Measurements from ENCODE around the gene RXRB. TPM values are rescaled to one million over a fixed set of nuclear protein-coding genes. Genes with fewer than 3 reads are reported as not detected.

Gene RXRB
- polyA plus RNA-seq, 1 of the 3 experiments (the other 2 are of a cell fraction) = 45.8 TPM

DNA sequence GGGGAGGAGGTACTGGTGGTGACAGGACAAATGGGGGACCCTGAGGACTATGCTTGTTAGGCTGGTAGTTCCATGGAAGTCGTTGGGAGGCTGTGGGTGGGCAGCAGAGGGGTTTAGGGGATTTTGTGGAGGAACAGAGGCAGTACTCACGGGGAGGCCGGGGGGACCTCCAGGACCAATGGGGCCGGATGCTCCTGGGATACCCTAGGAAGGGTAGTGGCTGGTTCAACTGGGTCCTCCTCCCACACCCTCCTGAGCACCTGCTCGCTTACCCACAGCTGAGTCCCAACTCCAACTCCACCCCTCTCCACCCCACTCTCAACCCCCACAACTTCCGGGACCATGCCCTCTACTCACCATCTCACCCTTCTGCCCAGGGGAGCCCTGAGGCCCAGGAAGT is 34.1 kb downstream of the RXRB start:
- Histone ChIP-seq H3F3A (replicated peaks; ENCODE audit: insufficient read depth) (no peaks in the 10 kb centered on the region), H3K4me3 (ENCODE audit: low read depth in 2 of 2, low read length in 1 of 2) (no peak overlapping the region), H3K79me2 (ENCODE audit: insufficient read depth) (no peaks in the 10 kb centered on the region), H4K20me1 (ENCODE audit: insufficient read depth) (no peaks in the 10 kb centered on the region), H2AFZ (ENCODE audit: low read depth) (no peak overlapping the region), H3K36me3 (replicated peaks in 1 of 2; ENCODE audit: control insufficient read depth in 1 of 2, insufficient read depth in 2 of 2, low read length in 1 of 2) (no peaks in the 10 kb centered on the region), H3K27me3 (ENCODE audit: insufficient read depth) (no peaks in the 10 kb centered on the region), H3K9me2 (no peaks in the 10 kb centered on the region), H3K4me2 (no peak overlapping the region), H3K9me3 (no peaks in the 10 kb centered on the region), H3K4me1 (ENCODE audit: control insufficient read depth in 1 of 2, insufficient read depth in 2 of 2, low read depth in 1 of 2, low read length in 1 of 2) (peaks cover 0 to 7% of the 10 kb centered on the region in 2 experiments; a peak in 1 of 4 replicates), H3K9ac (no peak overlapping the region), H3K27ac (ENCODE audit: low read depth in 2 of 2, low read length in 1 of 2) (no peak overlapping the region)
- TF ChIP-seq RXRA (IDR thresholded peaks at IDR 0.05; ENCODE audit: borderline replicate concordance, low read depth) (no peak), EZH2phosphoT487 (IDR thresholded peaks at IDR 0.05; ENCODE audit: borderline replicate concordance, low read depth) (no peak), EP300 (IDR thresholded peaks at IDR 0.05; ENCODE audit: borderline replicate concordance in 1 of 2, low read depth in 1 of 2, low read length in 1 of 2) (no peak), POLR2AphosphoS5 (IDR thresholded peaks at IDR 0.05; ENCODE audit: low read depth, low read length) (no peak), TCF12 (IDR thresholded peaks at IDR 0.05) (no peak), TEAD4 (IDR thresholded peaks at IDR 0.05; ENCODE audit: borderline replicate concordance, insufficient read depth) (no peak)
- TF ChIP-seq, protein P1, sequence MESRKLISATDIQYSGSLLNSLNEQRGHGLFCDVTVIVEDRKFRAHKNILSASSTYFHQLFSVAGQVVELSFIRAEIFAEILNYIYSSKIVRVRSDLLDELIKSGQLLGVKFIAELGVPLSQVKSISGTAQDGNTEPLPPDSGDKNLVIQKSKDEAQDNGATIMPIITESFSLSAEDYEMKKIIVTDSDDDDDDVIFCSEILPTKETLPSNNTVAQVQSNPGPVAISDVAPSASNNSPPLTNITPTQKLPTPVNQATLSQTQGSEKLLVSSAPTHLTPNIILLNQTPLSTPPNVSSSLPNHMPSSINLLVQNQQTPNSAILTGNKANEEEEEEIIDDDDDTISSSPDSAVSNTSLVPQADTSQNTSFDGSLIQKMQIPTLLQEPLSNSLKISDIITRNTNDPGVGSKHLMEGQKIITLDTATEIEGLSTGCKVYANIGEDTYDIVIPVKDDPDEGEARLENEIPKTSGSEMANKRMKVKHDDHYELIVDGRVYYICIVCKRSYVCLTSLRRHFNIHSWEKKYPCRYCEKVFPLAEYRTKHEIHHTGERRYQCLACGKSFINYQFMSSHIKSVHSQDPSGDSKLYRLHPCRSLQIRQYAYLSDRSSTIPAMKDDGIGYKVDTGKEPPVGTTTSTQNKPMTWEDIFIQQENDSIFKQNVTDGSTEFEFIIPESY (IDR thresholded peaks at IDR 0.05; ENCODE audit: borderline replicate concordance, low read depth) = no peak
- TF ChIP-seq, protein P2, sequence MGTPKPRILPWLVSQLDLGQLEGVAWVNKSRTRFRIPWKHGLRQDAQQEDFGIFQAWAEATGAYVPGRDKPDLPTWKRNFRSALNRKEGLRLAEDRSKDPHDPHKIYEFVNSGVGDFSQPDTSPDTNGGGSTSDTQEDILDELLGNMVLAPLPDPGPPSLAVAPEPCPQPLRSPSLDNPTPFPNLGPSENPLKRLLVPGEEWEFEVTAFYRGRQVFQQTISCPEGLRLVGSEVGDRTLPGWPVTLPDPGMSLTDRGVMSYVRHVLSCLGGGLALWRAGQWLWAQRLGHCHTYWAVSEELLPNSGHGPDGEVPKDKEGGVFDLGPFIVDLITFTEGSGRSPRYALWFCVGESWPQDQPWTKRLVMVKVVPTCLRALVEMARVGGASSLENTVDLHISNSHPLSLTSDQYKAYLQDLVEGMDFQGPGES (IDR thresholded peaks at IDR 0.05; ENCODE audit: low read depth, low read length) = no peak
- DNase-seq = no peak
- 44% methylated on average over 2 of the region's 6 CpGs for WGBS (ENCODE audit: low lambda C conversion rate)
- POLR2A ChIA-PET = no interaction called here
- CTCF ChIA-PET = no interaction called here

DNA sequence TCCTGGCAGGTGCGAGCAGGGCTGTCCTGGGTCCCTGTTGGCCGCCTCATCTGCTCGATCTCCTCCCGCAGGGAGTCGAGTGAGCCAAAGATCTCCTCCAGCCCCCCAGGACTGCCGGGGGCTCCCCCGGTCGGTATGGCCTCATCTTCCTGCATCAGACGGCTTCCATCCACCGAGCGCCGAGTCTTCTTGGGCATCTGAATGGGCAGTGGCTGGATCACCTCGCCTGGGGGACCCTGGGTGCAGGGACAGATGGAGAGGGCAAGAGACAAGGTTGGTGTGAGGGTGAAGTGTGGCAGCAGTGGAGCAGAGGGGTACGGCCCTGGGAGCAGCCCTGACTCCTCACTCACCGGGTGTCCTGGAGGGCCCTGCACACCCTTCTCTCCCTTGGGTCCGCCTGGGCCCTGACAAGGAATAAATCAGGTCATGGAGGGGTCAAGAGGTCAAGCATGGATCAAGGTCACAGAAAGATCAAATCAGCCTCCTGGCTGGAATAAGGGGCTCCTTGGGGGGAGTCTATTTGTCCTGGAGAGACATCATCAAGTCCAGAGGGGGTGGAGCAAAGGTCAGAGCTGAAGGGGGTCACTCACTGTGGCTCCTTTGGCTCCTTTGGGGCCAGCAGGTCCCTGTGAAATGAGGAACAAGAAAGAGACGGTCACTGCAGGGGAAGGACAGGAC is 34.7 kb downstream of the RXRB start:
- TF ChIP-seq YY1 (IDR thresholded peaks at IDR 0.05; ENCODE audit: low read depth) (no peak), FOXM1 (IDR thresholded peaks at IDR 0.05; ENCODE audit: low read depth) (no peak), NRF1 (IDR thresholded peaks at IDR 0.05; ENCODE audit: low read depth, low read length) (no peak), FOXJ3 (CRISPR knock-in tag; IDR thresholded peaks at IDR 0.05) (no peak), TAF1 (IDR thresholded peaks at IDR 0.05; ENCODE audit: borderline replicate concordance, low read depth, low read length) (no peak), RCOR1 (IDR thresholded peaks at IDR 0.05; ENCODE audit: low read length) (no peak), MEF2A (IDR thresholded peaks at IDR 0.05; ENCODE audit: borderline replicate concordance, low read depth) (no peak), MXI1 (IDR thresholded peaks at IDR 0.05; ENCODE audit: low read depth, low read length) (no peak), ELF1 (IDR thresholded peaks at IDR 0.05) (no peak), RXRA (IDR thresholded peaks at IDR 0.05; ENCODE audit: borderline replicate concordance, low read depth) (no peak), SMC3 (IDR thresholded peaks at IDR 0.05; ENCODE audit: low read depth, low read length) (no peak), GABPA (IDR thresholded peaks at IDR 0.05; ENCODE audit: low read depth) (no peak)
- TF ChIP-seq, protein P1 (IDR thresholded peaks at IDR 0.05; ENCODE audit: borderline replicate concordance, low read depth) = no peak
- TF ChIP-seq, protein P2 (IDR thresholded peaks at IDR 0.05; ENCODE audit: low read depth, low read length) = no peak
- Histone ChIP-seq H3F3A (replicated peaks; ENCODE audit: insufficient read depth) (no peaks in the 10 kb centered on the region), H3K4me3 (ENCODE audit: low read depth in 2 of 2, low read length in 1 of 2) (no peak overlapping the region), H3K9ac (no peak overlapping the region), H3K4me1 (ENCODE audit: control insufficient read depth in 1 of 2, insufficient read depth in 2 of 2, low read depth in 1 of 2, low read length in 1 of 2) (peaks cover 0 to 7% of the 10 kb centered on the region in 2 experiments; a peak in 1 of 4 replicates), H3K27me3 (ENCODE audit: insufficient read depth) (no peaks in the 10 kb centered on the region), H3K9me2 (no peaks in the 10 kb centered on the region), H4K20me1 (ENCODE audit: insufficient read depth) (no peaks in the 10 kb centered on the region), H3K36me3 (replicated peaks in 1 of 2; ENCODE audit: control insufficient read depth in 1 of 2, insufficient read depth in 2 of 2, low read length in 1 of 2) (no peaks in the 10 kb centered on the region), H3K27ac (ENCODE audit: low read depth in 2 of 2, low read length in 1 of 2) (no peak overlapping the region), H3K9me3 (no peaks in the 10 kb centered on the region), H3K4me2 (no peak overlapping the region), H3K79me2 (ENCODE audit: insufficient read depth) (no peaks in the 10 kb centered on the region), H2AFZ (ENCODE audit: low read depth) (no peak overlapping the region)
- no peak for DNase-seq
- ChIA-PET POLR2A (no interaction called here), CTCF (interaction anchor here (0.6 to 1.8 kb wide), 2 partner anchors 83 to 1807 kb away, joined by 3 to 10 read pairs; no protein-coding TSS in a partner anchor)
- 70% methylated on average over 7 of the region's 17 CpGs for WGBS (ENCODE audit: low lambda C conversion rate)

Measured in SK-N-SH (cell line).